DMS79 (cell line): ENCODE measurements around the gene OSBPL2.

Experiments used
- DNase-seq: peaks from one replicate; lab custom pipeline; 2025; lab: John Stamatoyannopoulos, UW

Gene OSBPL2

DNA sequence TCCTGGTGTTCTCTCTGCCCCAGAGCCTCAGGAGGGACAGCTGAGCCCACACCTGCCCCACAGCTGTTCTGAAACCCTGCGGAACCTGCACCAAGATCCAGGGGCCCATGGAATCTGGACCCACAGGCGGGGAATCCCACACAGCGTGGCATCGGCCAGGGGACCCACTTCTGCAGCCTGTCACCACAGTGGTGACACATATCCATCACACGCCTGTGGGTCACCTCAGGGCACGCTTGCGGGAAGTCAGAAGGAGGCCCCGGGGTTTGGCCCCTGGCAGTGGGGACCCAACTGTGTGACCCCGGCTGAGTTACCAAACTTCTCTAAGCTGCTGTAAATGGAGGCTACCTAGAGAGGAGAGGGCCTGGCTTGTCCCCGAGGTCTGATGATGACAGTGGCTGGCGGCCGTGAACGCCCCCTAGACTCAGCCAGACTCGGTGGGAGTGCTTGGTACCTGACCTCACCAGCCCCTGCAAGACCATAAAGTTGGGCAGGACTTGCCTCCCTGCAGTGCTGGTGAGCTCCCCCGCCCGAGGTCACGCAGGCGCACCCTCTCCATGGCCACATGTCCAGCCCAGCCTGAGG is 16.0 kb upstream of the OSBPL2 start:
- DNase-seq, result no peak

GRCh38 chr20:62222972-62223371 is 15.3 kb upstream of the OSBPL2 start:
- DNase-seq, result no peak

- no peak for DNase-seq
Measured at GRCh38 chr20:62223571-62223970, 14.8 kb upstream of the OSBPL2 start.

GRCh38 chr20:62224113-62224855 is 14.0 kb upstream of the OSBPL2 start:
- no peak for DNase-seq

DNA sequence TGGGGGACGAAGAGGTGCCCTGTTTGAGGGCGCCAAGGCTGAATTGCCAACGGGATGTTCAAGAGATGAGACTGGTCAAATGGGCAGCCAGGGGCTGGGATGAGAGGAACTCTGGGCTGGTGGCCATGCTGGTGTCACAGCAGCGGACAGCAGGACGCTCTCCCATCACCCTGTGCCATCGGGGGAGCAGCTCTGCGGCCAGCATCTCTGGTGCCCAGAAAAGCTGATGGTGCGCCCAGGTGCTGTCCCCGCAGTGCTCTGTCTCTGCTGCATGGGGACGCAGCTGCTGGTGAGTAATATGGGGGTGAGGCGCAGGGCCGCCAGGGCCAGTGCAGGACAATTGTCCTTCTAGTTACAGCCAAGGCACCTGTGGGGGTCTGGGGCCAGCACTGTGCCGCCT is 13.3 kb upstream of the OSBPL2 start:
- DNase-seq, result no peak

DNA sequence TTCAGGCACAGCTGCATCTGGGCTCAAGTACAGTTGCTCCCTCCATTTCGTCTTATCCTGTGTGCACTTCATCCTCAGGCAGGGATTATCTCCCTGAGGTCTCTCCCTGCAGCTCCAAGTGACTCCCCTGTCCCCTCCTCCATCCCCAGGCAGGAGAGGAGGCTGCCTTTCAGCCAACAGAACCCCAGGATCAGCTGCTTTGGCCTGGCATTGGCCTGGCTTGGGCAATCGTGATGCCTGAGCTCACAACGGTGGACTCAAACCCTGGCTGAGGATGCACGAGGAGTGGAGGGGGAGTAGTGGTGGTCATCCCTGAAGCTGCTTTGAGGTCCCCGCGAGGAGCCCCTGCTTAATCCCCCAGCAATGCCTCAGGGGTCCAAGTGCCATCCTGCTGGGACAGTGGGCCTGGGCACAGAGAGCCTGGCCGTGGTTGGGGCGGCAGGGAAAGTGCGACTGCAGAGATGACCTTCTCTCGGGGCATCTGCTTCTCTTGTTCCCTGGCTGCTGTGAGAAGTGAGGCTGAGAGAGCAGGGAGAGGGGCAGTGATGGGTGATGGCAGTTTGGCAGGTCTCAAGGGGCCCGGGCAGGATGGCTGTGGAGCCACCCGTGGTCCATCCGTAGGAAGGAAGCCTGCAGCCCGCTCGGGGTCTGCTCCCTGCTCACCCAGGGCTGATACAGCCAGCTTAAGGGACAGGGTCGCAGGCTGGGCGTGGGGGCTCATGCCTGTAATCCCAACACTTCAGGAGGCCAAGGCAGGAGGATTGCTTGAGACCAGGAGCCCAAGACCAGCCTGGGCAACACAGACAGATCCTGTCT is 12.3 kb upstream of the OSBPL2 start:
- no peak for DNase-seq

DNA sequence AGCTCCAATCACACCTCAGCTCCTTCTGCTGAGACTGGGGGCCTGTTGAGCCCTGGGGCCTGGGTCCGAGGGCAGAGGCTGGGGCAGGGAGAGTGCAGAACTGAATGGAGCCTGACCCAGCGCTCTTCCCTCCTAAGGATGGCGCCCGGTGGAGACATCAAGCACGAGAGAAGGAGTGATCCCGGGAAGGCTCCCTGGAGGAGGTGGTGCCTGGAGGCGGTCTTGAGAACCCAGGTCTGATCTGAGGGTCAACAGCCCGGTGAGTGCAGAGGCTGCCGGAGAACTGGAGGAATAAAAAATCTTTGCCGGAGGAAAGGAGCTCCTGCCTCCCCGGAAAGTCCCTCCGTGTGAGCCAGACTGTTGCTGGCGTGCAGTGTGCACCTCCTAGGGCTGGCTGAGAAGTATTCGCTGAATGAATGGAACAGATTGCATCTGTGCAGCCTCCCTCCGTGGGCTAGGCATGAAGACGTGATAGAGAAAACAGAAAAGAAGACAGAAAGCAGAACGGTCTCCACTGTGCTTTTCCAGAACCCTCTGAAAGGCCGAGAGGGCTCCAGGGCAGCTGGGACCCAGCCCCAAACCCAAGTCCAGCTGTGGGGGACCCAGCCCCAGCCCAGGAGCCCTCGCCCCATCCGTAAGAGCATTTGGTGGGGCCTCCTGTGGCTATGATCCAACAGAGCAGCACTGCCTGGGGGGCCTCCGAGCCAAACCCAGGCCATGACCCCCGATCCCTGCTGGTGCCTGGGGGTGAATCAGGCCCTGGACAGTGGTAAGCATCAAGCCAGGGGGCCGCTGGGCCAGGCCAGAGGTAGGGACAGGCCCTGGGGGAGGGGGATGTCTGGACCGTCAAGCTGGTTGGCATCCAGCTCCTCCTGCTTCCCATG is 11.4 kb upstream of the OSBPL2 start:
- no peak for DNase-seq

DNA sequence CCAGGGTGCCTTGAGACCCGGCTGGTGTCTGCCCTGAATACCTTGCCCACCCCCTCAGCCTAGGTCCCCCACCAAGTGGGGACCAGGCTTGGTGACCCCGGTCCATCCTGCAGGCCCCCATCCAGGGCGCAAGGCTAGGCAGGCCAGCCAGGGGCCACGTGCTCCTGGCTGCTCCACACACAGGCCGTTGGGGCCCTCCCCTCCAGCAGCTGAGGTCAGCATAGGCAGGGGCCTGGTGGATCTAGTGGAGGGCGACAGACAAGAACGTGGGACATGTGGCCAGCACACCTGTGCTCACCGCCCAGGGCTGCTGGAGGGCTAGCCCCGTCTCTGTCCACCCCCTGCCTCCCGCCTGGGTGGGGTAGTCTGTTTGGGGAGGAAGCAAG is 10.7 kb upstream of the OSBPL2 start:
- no peak for DNase-seq

GRCh38 chr20:62227977-62228958 is 10.1 kb upstream of the OSBPL2 start:
- no peak for DNase-seq

DNA sequence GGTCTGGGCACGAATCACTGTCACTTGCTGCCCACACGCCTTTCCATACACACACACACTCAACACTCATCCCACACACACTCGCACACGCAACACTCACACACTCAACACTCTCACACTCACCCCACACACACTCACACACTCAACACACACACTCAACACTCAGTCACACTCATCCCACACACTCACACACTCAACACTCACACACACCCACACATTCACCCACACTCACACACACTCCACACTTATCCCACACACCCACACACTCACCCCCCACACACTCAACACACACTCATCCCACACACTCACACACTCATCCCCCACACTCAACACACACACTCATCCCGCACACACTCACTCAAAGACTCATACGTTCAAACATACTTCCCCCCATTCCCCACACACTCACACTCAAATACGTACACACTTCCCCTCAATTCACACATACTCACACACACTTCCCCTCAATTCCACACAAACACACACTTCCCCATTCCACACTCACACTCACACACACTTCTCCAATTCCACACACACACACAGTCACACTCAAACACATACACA is 9.3 kb upstream of the OSBPL2 start:
- no peak for DNase-seq

GRCh38 chr20:62229667-62230066 is 8.7 kb upstream of the OSBPL2 start:
- DNase-seq, result no peak

GRCh38 chr20:62230276-62230675 is 8.0 kb upstream of the OSBPL2 start:
- no peak for DNase-seq

DNA sequence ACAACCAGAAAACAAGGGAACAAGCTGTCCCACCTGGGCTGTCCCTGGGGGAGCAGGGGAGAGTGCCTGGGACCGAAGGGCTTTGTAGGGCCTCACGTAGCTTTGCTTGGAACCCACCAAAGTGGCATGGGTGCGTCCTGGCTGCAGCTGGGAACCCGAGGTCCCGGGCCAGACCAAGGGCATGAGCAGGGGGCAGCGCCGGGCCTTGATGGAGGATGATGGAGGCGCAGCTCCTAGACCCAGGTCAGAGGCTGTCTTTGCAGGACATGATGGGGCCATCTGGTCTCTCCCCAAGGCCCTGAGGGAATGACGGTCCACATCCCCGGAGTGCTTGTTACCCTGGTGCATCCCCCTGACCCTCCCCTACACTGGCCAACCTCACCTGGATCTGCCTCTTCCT is 7.6 kb upstream of the OSBPL2 start:
- DNase-seq, result no peak

- DNase-seq, result no peak
Measured at GRCh38 chr20:62231292-62231691, 7.0 kb upstream of the OSBPL2 start.

GRCh38 chr20:62232194-62232593 is 6.1 kb upstream of the OSBPL2 start:
- DNase-seq, result no peak

- DNase-seq, result no peak
Measured at GRCh38 chr20:62232770-62233645, 5.3 kb upstream of the OSBPL2 start.

DNA sequence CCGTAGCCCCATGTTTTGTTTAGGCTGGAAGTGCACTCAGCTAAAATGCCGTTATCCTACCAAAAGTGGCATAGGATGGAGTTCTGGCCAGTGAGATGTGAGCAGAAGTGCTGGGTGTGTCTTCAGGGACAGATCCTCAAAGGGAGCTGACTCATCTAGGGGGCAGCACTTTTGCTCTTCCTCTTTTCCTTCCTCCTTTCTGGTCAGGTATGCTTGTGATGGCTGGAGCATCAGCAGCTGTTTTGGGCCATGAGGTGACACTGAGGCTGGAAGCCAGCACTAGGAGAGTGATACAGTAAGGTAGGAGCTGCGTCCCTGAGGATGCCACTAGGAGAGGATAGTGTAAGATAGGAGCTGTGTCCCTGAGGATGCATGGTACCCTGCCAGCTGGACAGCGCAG is 4.6 kb upstream of the OSBPL2 start:
- no peak for DNase-seq

DNA sequence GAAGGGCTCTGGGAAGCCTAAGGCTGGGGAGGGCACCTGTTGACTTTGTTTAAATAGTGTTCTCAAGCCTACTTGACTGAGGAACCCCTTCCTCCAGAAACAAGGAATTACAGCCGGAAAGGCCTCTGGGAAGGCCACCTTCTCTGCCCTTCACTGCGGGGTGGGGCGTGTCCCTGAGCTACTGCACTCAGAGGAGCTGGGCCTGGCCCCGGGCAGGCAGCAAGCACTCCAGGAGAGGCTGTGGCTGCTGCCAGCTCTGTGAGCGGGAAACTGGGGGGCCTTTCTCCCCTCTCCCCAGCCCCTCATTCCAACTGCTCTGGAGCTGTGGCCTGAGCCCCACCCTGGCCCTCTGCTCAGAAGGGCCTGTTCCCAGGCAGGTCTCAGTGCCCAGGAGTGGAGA is 4.0 kb upstream of the OSBPL2 start:
- DNase-seq, result no peak

GRCh38 chr20:62235001-62235776 is 3.1 kb upstream of the OSBPL2 start:
- no peak for DNase-seq
